ENCODE data around the gene TMEM109.

TMEM109 gene

GRCh38 chr11:60927061-60927592 lies 13.2 kb downstream of the TMEM109 start:
- no peak for DNase-seq

GRCh38 chr11:60927600-60927999 lies 13.6 kb downstream of the TMEM109 start:
- DNase-seq = no peak

GRCh38 chr11:60928563-60929001 lies 14.6 kb downstream of the TMEM109 start:
- no peak for DNase-seq

- DNase-seq = no peak
These were observed 15.8 kb downstream of the TMEM109 start for GRCh38 chr11:60929764-60930163.

- DNase-seq = no peak
These were observed 16.4 kb downstream of the TMEM109 start for GRCh38 chr11:60930394-60930793.

GRCh38 chr11:60931917-60932316 lies 18.0 kb downstream of the TMEM109 start:
- DNase-seq = no peak

- DNase-seq = no peak
These were observed 18.8 kb downstream of the TMEM109 start for GRCh38 chr11:60932605-60933356.

GRCh38 chr11:60933416-60934123 lies 19.6 kb downstream of the TMEM109 start:
- DNase-seq = no peak

GRCh38 chr11:60934124-60934789 lies 20.3 kb downstream of the TMEM109 start:
- no peak for DNase-seq

- no peak for DNase-seq
These were observed 21.0 kb downstream of the TMEM109 start for GRCh38 chr11:60934790-60935605.

- DNase-seq = no peak
These were observed 21.9 kb downstream of the TMEM109 start for GRCh38 chr11:60935676-60936442.

- no peak for DNase-seq
These were observed 22.6 kb downstream of the TMEM109 start for GRCh38 chr11:60936467-60937143.

- DNase-seq = no peak
These were observed 23.2 kb downstream of the TMEM109 start for GRCh38 chr11:60937144-60937527.

GRCh38 chr11:60937811-60938210 lies 23.9 kb downstream of the TMEM109 start:
- DNase-seq = no peak

GRCh38 chr11:60938500-60938899 lies 24.5 kb downstream of the TMEM109 start:
- DNase-seq = no peak

GRCh38 chr11:60939301-60939700 lies 25.3 kb downstream of the TMEM109 start:
- no peak for DNase-seq

- no peak for DNase-seq
These were observed 25.9 kb downstream of the TMEM109 start for GRCh38 chr11:60939855-60940254.

GRCh38 chr11:60941371-60942119 lies 27.6 kb downstream of the TMEM109 start:
- DNase-seq = no peak

GRCh38 chr11:60942219-60942618 lies 28.3 kb downstream of the TMEM109 start:
- no peak for DNase-seq

GRCh38 chr11:60942970-60943565 lies 29.1 kb downstream of the TMEM109 start:
- DNase-seq = no peak

All from GDM1 (cell line).